OCI-LY3 (cell line): Measurements from ENCODE around the gene KDM4F.
A peak's percentile ranks its signal among the peaks of the same experiment; 100 is the strongest.

Experiments
- H2AFZ ChIP-seq: fragments of 200-600, 300-600 bp; shearing (Covaris generic); 2 replicates; pipeline ENCODE4 v1.6.0; 2014; ENCODE audit warnings: antibody characterized with exemption, low read depth, low read length
- H3K27ac ChIP-seq: fragments of 200-600, 300-600 bp; sonication (generic); 2 replicates; pipeline ENCODE4 v1.5.1; 2014; ENCODE audit warnings: mild to moderate bottlenecking, low read length, moderate library complexity, mixed read lengths
- H3K27me3 ChIP-seq: fragments of 200-600, 300-600 bp; sonication (generic); 2 replicates; pipeline ENCODE4 v1.6.1; 2014; ENCODE audit warnings: low read depth, low read length, mixed read lengths
- H3K36me3 ChIP-seq: fragments of 200-600, 300-600 bp; sonication (generic); replicated peaks from 2 replicates; pipeline ENCODE3; 2014; ENCODE audit warnings: low read depth, low read length, mixed read lengths
- H3K4me1 ChIP-seq: fragments of 300-600, 200-600 bp; sonication (generic); 2 replicates; pipeline ENCODE4 v1.6.1; 2014; ENCODE audit warnings: low read length, mixed read lengths
- H3K4me2 ChIP-seq: fragments of 200-600, 300-600 bp; sonication (generic); 2 replicates; pipeline ENCODE4 v1.6.1; 2014; ENCODE audit warnings: low read length, mixed read lengths
- H3K4me3 ChIP-seq: fragments of 300-600, 200-600 bp; sonication (generic); 2 replicates; pipeline ENCODE4 v1.5.1; 2014; ENCODE audit warnings: antibody characterized with exemption, mild to moderate bottlenecking, low read length, moderate library complexity
- H3K79me2 ChIP-seq: fragments of 300-600, 200-600 bp; shearing (Covaris generic); 2 replicates; pipeline ENCODE4 v1.6.1; 2014; ENCODE audit warnings: mild to moderate bottlenecking, low read length, mixed read lengths
- H3K9ac ChIP-seq: fragments of 300-600, 200-600 bp; shearing (Covaris generic); 2 replicates; pipeline ENCODE4 v1.6.0; 2014; ENCODE audit warnings: mild to moderate bottlenecking, low read length, moderate library complexity
- H3K9me3 ChIP-seq: fragments of 200-600, 300-600 bp; shearing (Covaris generic); 2 replicates; pipeline ENCODE4 v1.6.1; 2014; ENCODE audit warnings: low read length, mixed read lengths; ENCODE audit not compliant: insufficient read depth
- H4K20me1 ChIP-seq: fragments of 200-600, 300-600 bp; sonication (generic); 2 replicates; pipeline ENCODE4 v1.6.1; 2016; ENCODE audit warnings: low read length, mixed read lengths; ENCODE audit not compliant: insufficient read depth
- EZH2phosphoT487 ChIP-seq: fragments of 200-600 bp; shearing (Covaris generic); IDR thresholded peaks from 2 replicates; pipeline ENCODE4 v1.6.1; 2018; ENCODE audit warnings: antibody characterized with exemption, mixed run types, low read depth
- TF ChIP-seq, protein P1 (sequence below): fragments of 200-600, 300-600 bp; sonication (generic); IDR thresholded peaks from 2 replicates; pipeline ENCODE4 v1.5.1; 2014; ENCODE audit warnings: antibody characterized with exemption, low read length, low read depth

KDM4F gene

GRCh38 chr11:95095858-95096587 is 46.8 kb downstream of the KDM4F start:
- peak overlapping the region; percentile 75 for H3K4me2 ChIP-seq

GRCh38 chr11:95097209-95097608 is 48.0 kb downstream of the KDM4F start:
- no peaks in the 10 kb centered on the region for H4K20me1 ChIP-seq
- no peak overlapping the region for H3K4me2 ChIP-seq
- no peak overlapping the region for H3K9ac ChIP-seq
- H3K9me3 ChIP-seq, result no peaks in the 10 kb centered on the region
- H3K36me3 ChIP-seq, result no peaks in the 10 kb centered on the region
- H2AFZ ChIP-seq, result no peak overlapping the region
- H3K4me1 ChIP-seq, result peaks cover 48% of the 10 kb centered on the region
- H3K79me2 ChIP-seq, result no peaks in the 10 kb centered on the region
- no peak overlapping the region for H3K27ac ChIP-seq
- H3K4me3 ChIP-seq, result no peak overlapping the region
- no peak for TF ChIP-seq EZH2phosphoT487
- TF ChIP-seq, protein P1, sequence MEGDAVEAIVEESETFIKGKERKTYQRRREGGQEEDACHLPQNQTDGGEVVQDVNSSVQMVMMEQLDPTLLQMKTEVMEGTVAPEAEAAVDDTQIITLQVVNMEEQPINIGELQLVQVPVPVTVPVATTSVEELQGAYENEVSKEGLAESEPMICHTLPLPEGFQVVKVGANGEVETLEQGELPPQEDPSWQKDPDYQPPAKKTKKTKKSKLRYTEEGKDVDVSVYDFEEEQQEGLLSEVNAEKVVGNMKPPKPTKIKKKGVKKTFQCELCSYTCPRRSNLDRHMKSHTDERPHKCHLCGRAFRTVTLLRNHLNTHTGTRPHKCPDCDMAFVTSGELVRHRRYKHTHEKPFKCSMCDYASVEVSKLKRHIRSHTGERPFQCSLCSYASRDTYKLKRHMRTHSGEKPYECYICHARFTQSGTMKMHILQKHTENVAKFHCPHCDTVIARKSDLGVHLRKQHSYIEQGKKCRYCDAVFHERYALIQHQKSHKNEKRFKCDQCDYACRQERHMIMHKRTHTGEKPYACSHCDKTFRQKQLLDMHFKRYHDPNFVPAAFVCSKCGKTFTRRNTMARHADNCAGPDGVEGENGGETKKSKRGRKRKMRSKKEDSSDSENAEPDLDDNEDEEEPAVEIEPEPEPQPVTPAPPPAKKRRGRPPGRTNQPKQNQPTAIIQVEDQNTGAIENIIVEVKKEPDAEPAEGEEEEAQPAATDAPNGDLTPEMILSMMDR, result no peak
- peaks cover 3% of the 10 kb centered on the region; the same call in 1 of the 2 replicates for H3K27me3 ChIP-seq

More at GRCh38 chr11:95095858-95096587, 46.8 kb downstream of the KDM4F start:
- Histone ChIP-seq H3K27ac (peak overlapping the region; percentile 33; the same call in 1 of the 2 replicates), H3K4me1 (peaks cover 48% of the 10 kb centered on the region), H2AFZ (no peak overlapping the region), H4K20me1 (no peaks in the 10 kb centered on the region), H3K27me3 (peaks cover 13% of the 10 kb centered on the region), H3K9me3 (no peaks in the 10 kb centered on the region), H3K4me3 (peak overlapping the region; percentile 54), H3K79me2 (no peaks in the 10 kb centered on the region), H3K36me3 (no peaks in the 10 kb centered on the region), H3K9ac (no peak overlapping the region)
- TF ChIP-seq EZH2phosphoT487, result no peak
- TF ChIP-seq, protein P1, result no peak

DNA sequence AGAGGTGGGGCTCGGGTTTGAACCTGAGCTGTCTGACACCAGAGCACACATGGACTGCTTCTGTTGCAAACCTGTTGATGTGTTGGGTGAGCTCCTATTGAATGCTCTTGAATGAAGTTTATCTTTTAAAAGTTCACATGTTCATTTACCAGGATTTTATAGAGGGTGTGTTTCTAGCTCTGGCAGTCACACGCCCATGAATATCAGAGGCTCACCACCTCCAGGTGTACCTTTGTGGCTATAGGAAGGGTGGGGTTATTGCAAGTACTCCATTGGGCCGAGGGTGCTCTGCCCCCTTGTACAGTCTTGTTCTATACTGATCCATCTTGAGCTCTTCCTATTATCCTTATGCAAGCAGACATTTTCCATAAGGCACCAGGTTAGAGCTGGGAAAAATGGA is 49.6 kb downstream of the KDM4F start:
- Histone ChIP-seq H3K36me3 (no peaks in the 10 kb centered on the region), H2AFZ (no peak overlapping the region), H3K9ac (no peak overlapping the region), H3K27me3 (peaks cover 3% of the 10 kb centered on the region; the same call in 1 of the 2 replicates), H3K9me3 (no peaks in the 10 kb centered on the region), H4K20me1 (no peaks in the 10 kb centered on the region), H3K4me1 (peaks cover 35% of the 10 kb centered on the region), H3K4me2 (no peak overlapping the region), H3K4me3 (no peak overlapping the region), H3K27ac (no peak overlapping the region), H3K79me2 (no peaks in the 10 kb centered on the region)
- no peak for TF ChIP-seq EZH2phosphoT487
- TF ChIP-seq, protein P1, result no peak

DNA sequence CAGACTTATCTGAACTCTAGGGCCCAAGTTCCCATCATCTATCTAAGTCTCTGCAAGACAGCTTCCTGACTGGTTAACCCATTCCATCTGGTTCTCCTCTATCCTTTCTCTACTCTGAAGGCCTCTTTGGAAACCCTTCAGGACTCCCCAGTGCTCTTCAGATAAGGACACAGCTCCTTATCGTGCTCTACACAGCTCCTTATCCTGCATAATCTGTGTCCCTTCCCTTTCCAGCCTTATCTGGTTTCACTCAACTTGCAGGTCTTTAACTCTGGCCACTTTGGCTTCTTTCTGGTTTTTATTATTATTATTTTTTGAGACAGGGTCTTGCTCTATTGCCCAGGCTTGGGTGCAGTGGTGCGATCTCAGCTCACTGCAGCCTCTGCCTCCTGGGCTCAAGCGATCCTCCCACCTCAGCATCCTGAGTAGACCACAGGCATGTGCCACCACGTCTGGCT is 51.0 kb downstream of the KDM4F start:
- H3K36me3 ChIP-seq, result no peaks in the 10 kb centered on the region
- no peak overlapping the region for H3K27ac ChIP-seq
- no peak overlapping the region for H3K4me3 ChIP-seq
- H3K9me3 ChIP-seq, result no peaks in the 10 kb centered on the region
- H3K4me2 ChIP-seq, result no peak overlapping the region
- no peaks in the 10 kb centered on the region for H3K79me2 ChIP-seq
- no peaks in the 10 kb centered on the region for H4K20me1 ChIP-seq
- peaks cover 3% of the 10 kb centered on the region; the same call in 1 of the 2 replicates for H3K27me3 ChIP-seq
- H3K9ac ChIP-seq, result no peak overlapping the region
- H2AFZ ChIP-seq, result no peak overlapping the region
- peaks cover 21% of the 10 kb centered on the region for H3K4me1 ChIP-seq
- TF ChIP-seq EZH2phosphoT487, result no peak
- TF ChIP-seq, protein P1, result no peak
